Stimulated activated CD4-positive, alpha-beta T cell treated with anti-CD3 and anti-CD28 coated beads, Interleukin-12 subunit alpha, Interleukin-12 subunit beta, amount 100 ng/mL, for 4 hours (primary cell): ENCODE results near the gene CLCN2.

Experiments used
- DNase-seq: peaks from one replicate; pipeline ENCODE4 v3.0.0-alpha.2; 2020

Gene CLCN2

GRCh38 chr3:184380185-184380626, 18.8 kb upstream of the CLCN2 start:
- no peak for DNase-seq

- DNase-seq = no peak
These were observed 18.2 kb upstream of the CLCN2 start, which contains the start of gene CHRD for GRCh38 chr3:184379358-184380184. CHRD (plus strand) TSS chr3:184380054; CDS start chr3:184380319, 265 bp downstream.

- DNase-seq = no peak
These were observed 17.4 kb upstream of the CLCN2 start for GRCh38 chr3:184378651-184379357.

- DNase-seq = no peak
These were observed 16.6 kb upstream of the CLCN2 start, which contains the start of gene THPO for GRCh38 chr3:184377882-184378445. THPO (minus strand) TSS chr3:184378207; CDS start chr3:184376259, 1,948 bp downstream.

GRCh38 chr3:184377374-184377773, 16.0 kb upstream of the CLCN2 start:
- DNase-seq = no peak

- no peak for DNase-seq
These were observed 14.5 kb upstream of the CLCN2 start for GRCh38 chr3:184375747-184376461.

GRCh38 chr3:184373422-184373821, 12.0 kb upstream of the CLCN2 start:
- DNase-seq = no peak

- DNase-seq = no peak
These were observed 11.5 kb upstream of the CLCN2 start for GRCh38 chr3:184372911-184373310.

- no peak for DNase-seq
These were observed 11.0 kb upstream of the CLCN2 start for GRCh38 chr3:184372296-184372821.

- peak; percentile 48 for DNase-seq
These were observed 10.2 kb upstream of the CLCN2 start for GRCh38 chr3:184371570-184372018.

GRCh38 chr3:184368586-184369183, 7.3 kb upstream of the CLCN2 start:
- no peak for DNase-seq

- no peak for DNase-seq
These were observed 6.7 kb upstream of the CLCN2 start for GRCh38 chr3:184368116-184368515.

GRCh38 chr3:184366619-184367289, 5.3 kb upstream of the CLCN2 start:
- DNase-seq = no peak

- peak; percentile 90 for DNase-seq
These were observed 1.5 kb upstream of the CLCN2 start for GRCh38 chr3:184362668-184363546.

- DNase-seq = peak; percentile 42
These were observed 695 bp upstream of the CLCN2 start for GRCh38 chr3:184361932-184362667.

GRCh38 chr3:184360929-184361531, 375 bp downstream of the CLCN2 start:
- no peak for DNase-seq

GRCh38 chr3:184360070-184360928, 1.1 kb downstream of the CLCN2 start:
- no peak for DNase-seq

- DNase-seq = no peak
These were observed 1.8 kb downstream of the CLCN2 start for GRCh38 chr3:184359610-184360009.
